ENCODE measurements around the gene MCTP2.

GRCh38 chr15:94404733-94405283 lies 173.4 kb downstream of the MCTP2 start:
- TF ChIP-seq RBBP5 (IDR thresholded peaks at IDR 0.05; ENCODE audit: borderline replicate concordance, low read depth, low read length) (no peak), EP300 (IDR thresholded peaks at IDR 0.05; ENCODE audit: borderline replicate concordance in 1 of 2, low read depth in 2 of 2, low read length in 2 of 2) (no peak), CTCF (IDR thresholded peaks at IDR 0.05; ENCODE audit: control extremely low read depth in 1 of 3, insufficient read depth in 1 of 3, low read depth in 1 of 3, low read length in 3 of 3) (no peak), SP2 (IDR thresholded peaks at IDR 0.05; ENCODE audit: low read length) (no peak), FOSL1 (IDR thresholded peaks at IDR 0.05; ENCODE audit: insufficient read depth, low read depth, low read length) (no peak)
